Pancreas (tissue), 10 donors: ENCODE data around the gene PLEKHB1. TPM values are rescaled to one million over a fixed set of nuclear protein-coding genes. Genes with fewer than 3 reads are reported as not detected.

Experiments used
- ATAC-seq, 4 donors: fragments of 200-7000 bp; cut with Tn5 transposase; one replicate each; pipeline versions ENCODE4 v1.8.0 to v1.9.1; 2020; ENCODE audit warnings: mild to moderate bottlenecking in 4 of 4, moderate library complexity in 4 of 4
- DNase-seq, 6 donors: peaks; one replicate each; pipeline ENCODE4 v3.0.0-alpha.2; 2020
- FAIRE-seq: peaks from 2 replicates; lab custom pipeline; 2012; peaks lifted over from hg19 to GRCh38; lab: Jason Lieb, UNC
- H3K27ac ChIP-seq, 4 donors: fragments of 200-600 bp; sonication (generic); 1 replicate in 3 of 4; 2 replicates in 1 of 4; pipeline versions ENCODE4 v1.5.0 to v1.8.0; 2020
- H3K27me3 ChIP-seq, 4 donors: fragments of 200-600 bp; one replicate each; pipeline ENCODE4 v1.8.0; 2021
- H3K36me3 ChIP-seq, 3 donors: fragments of 200-600 bp; sonication (generic) in 1 of 3; one replicate each; pipeline versions ENCODE4 v1.5.0 to v1.8.0; 2020 to 2021
- H3K4me1 ChIP-seq, 3 donors: fragments of 200-600 bp; one replicate each; pipeline ENCODE4 v1.8.0; 2021
- H3K4me3 ChIP-seq, 4 donors: fragments of 200-600 bp; sonication (generic) in 2 of 4; one replicate each; pipeline versions ENCODE4 v1.5.0 to v1.8.0; 2020 to 2021
- H3K9me3 ChIP-seq, 4 donors: fragments of 200-600 bp; one replicate each; pipeline ENCODE4 v1.8.0; 2021
- WGBS, 2 donors: extraction: QIAGEN DNeasy Blood & Tissue Kit; methylation state at CpG; one replicate each; pipeline ENCODE4 v1.1.7; 2013; 5-methylcytosine and 5-hydroxymethylcytosine counted together
- intact Hi-C, 3 donors: fragments of 100-400 bp; cut with DNase I; formaldehyde crosslinking; loops; one replicate each; pipeline versions ENCODE4 v1.11.1 to v1.14.2; 2022
- polyA plus RNA-seq, 2 donors: library from polyadenylated mRNA; stranded (reverse); fragments of 200-250 nt; gene quantifications; one replicate each; pipeline ENCODE4 v1.2.3, GENCODE V29; 2013
- total RNA-seq, 6 donors: library from RNA; stranded (reverse); fragmentation: NEBNext Ultra II Directional in 4 of 6; extraction: Animal tissue kit (Norgen Biotek cat#: 25700) in 4 of 6; gene quantifications; one replicate each; pipeline versions ENCODE4 v1.2.1 to v1.2.4, GENCODE V29; 2021 to 2023
- TF ChIP-seq, protein P1 (sequence below), 4 donors: fragments of 200-600 bp; sonication (generic) in 3 of 4; IDR thresholded peaks; one replicate each; pipeline versions ENCODE4 v1.5.0 to v1.8.0; 2021; ENCODE audit warnings: antibody characterized with exemption in 4 of 4
- donor health status: healthy with polysubstance abuse.
- donor health status: DM: no; HTN: no; CAD: no; lungs with moderate emphysema.
- donor health status: DM: no; HTN: no; CAD: no.
- donor health status: control.
- donor health status: control.
- donor health status: Bipolar disorder and iron deficiency.
- donor health status: DM: yes; HTN: yes; CAD: no.
- donor health status: DM: no; HTN: no; CAD: no.
- donor health status: DM: no; HTN: no; CAD: no.
- donor health status: DM: yes; HTN: yes; CAD: no.

Gene PLEKHB1
- total and polyA plus RNA-seq, 8 donors: 11.8 to 26.7 (median 17.0) TPM

DNA sequence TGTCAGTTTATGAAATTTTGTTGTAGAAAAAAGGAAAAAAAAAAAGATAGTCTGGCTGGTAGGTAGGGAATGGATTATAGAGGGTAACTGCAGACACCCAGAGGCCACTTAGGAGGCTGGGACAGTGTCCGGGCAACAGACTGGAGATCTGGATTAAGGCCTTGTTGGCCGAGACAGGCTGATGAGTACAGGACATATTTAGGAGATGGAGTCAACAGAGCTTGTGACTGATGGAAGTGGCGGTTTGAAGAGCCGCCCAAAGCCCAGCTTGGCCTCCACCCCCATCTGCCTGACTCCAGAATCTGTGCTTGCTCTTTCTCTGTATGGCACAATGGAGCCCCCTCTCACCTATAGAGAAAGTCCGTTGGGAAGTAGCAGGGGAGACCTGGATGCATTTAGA is 7.6 kb downstream of the PLEKHB1 start:
- no peak for ATAC-seq
- no peaks in the 10 kb centered on the region for H3K4me1 ChIP-seq
- no peak for DNase-seq
- TF ChIP-seq, protein P1, sequence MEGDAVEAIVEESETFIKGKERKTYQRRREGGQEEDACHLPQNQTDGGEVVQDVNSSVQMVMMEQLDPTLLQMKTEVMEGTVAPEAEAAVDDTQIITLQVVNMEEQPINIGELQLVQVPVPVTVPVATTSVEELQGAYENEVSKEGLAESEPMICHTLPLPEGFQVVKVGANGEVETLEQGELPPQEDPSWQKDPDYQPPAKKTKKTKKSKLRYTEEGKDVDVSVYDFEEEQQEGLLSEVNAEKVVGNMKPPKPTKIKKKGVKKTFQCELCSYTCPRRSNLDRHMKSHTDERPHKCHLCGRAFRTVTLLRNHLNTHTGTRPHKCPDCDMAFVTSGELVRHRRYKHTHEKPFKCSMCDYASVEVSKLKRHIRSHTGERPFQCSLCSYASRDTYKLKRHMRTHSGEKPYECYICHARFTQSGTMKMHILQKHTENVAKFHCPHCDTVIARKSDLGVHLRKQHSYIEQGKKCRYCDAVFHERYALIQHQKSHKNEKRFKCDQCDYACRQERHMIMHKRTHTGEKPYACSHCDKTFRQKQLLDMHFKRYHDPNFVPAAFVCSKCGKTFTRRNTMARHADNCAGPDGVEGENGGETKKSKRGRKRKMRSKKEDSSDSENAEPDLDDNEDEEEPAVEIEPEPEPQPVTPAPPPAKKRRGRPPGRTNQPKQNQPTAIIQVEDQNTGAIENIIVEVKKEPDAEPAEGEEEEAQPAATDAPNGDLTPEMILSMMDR (IDR thresholded peaks at IDR 0.05): no peak
- 91 to 96% methylated on average over 5 of the region's 5 CpGs for WGBS, 2 donors
- H3K4me3 ChIP-seq: no peak overlapping the region
- no peaks in the 10 kb centered on the region for H3K27me3 ChIP-seq
- no peaks in the 10 kb centered on the region for H3K9me3 ChIP-seq
- intact Hi-C loops: loop anchor here in 1 of 3 donors (10.0 kb wide), 1 partner anchor 259 kb away; no protein-coding TSS in a partner anchor
- FAIRE-seq: no peak
- H3K27ac ChIP-seq: no peak overlapping the region
- no peaks in the 10 kb centered on the region for H3K36me3 ChIP-seq

DNA sequence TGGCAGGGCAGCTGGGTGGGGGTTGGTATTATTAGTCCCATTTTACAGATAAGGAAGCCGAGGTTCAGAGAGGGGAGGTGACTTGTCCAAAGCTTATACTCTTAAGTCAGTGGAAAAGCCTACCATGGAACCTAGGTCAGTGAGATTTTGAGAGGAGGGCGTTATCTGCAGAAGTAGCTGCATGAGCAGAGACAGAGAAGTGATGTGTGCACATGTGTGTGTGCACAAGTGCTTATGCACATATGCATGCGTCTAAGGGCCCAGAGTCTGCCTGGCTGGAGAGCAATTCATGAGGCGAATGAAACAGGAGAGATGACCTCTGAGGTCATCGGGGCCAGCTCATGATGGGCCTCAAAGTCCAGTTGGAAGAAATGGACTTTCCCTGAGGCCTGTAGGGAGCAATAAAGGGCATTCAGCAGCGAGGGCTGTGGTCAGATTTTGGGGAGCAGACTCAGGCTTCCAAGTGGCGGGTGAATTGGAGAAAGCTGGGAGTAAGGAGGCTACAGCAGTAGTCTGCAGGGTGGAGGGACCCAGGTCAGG is 8.2 kb downstream of the PLEKHB1 start:
- ATAC-seq (no peak), DNase-seq (no peak), FAIRE-seq (no peak)
- 84 to 87% methylated on average over 7 of the region's 7 CpGs for WGBS, 2 donors
- Histone ChIP-seq H3K4me3 (no peak overlapping the region), H3K36me3 (no peaks in the 10 kb centered on the region), H3K9me3 (no peaks in the 10 kb centered on the region), H3K4me1 (no peaks in the 10 kb centered on the region), H3K27ac (no peak overlapping the region), H3K27me3 (no peaks in the 10 kb centered on the region)
- TF ChIP-seq, protein P1 (IDR thresholded peaks at IDR 0.05): no peak
- intact Hi-C loops: loop anchor here in 1 of 3 donors (10.0 kb wide), 1 partner anchor 260 kb away; no protein-coding TSS in a partner anchor

DNA sequence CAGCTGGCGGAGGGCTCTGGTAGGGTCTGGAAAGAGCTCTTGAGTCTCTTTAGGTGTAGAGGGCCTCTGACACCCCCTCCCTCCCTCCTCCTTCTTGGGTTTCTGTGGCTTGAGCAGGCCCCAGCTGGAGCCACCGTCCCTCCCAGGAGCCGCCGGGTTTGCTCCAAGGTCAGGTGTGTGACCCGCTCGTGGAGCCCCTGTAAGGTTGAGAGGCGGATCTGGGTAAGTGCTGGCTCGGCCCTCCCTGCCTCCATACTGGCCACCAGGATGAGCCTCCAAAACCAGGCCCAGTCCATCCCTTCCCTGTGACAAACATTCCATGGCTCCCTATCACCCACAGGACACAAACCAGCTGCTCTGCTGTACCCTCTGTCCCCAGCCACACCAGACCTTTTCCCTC is 9.3 kb downstream of the PLEKHB1 start:
- Histone ChIP-seq H3K27ac (no peak overlapping the region), H3K36me3 (no peaks in the 10 kb centered on the region), H3K4me3 (no peak overlapping the region), H3K9me3 (no peaks in the 10 kb centered on the region), H3K27me3 (no peaks in the 10 kb centered on the region), H3K4me1 (no peaks in the 10 kb centered on the region)
- DNase-seq: peak in 1 of 6 donors; percentile 39
- FAIRE-seq: no peak
- TF ChIP-seq, protein P1 (IDR thresholded peaks at IDR 0.05): no peak
- no peak for ATAC-seq
- whole genome bisulfite sequencing, 2 donors: 85 to 86% methylated on average over 8 of the region's 8 CpGs
- intact Hi-C loops: loop anchor here in 1 of 3 donors (10.0 kb wide), 1 partner anchor 261 kb away; no protein-coding TSS in a partner anchor

DNA sequence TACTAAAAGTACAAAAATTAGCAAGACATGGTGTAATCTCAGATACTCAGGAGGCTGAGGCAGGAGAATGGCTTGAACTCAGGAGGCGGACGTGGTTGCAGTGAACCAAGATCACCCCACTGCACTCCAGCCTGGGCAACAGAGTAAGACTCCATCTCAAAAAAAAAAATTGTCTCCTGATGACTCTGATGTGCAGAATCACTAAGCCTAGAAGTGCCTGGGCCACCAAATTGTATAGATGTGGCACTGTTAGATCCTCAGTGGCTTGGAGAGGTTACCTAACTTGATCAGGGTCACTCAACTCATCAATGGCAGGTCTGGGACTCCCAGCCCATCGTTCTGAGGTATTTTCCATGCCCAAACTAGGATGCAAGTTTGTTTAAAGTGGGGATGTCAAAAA is 10.6 kb downstream of the PLEKHB1 start:
- WGBS, 2 donors: 62 to 77% methylated on average over 3 of the region's 3 CpGs
- FAIRE-seq: no peak
- intact Hi-C loops: loop anchor here in 1 of 3 donors (10.0 kb wide), 1 partner anchor 262 kb away; no protein-coding TSS in a partner anchor

More for the DNA sequence above, 10.6 kb downstream of the PLEKHB1 start:
- H3K27ac ChIP-seq: no peak overlapping the region
- TF ChIP-seq, protein P1 (IDR thresholded peaks at IDR 0.05): no peak
- H3K4me3 ChIP-seq: no peak overlapping the region
- H3K9me3 ChIP-seq: no peaks in the 10 kb centered on the region
- H3K36me3 ChIP-seq: no peaks in the 10 kb centered on the region
- DNase-seq (no peak), ATAC-seq (no peak)
- peaks cover 0 to 3% (median 0%) of the 10 kb centered on the region in 3 donors for H3K4me1 ChIP-seq
- H3K27me3 ChIP-seq: no peaks in the 10 kb centered on the region
